Inferior parietal cortex (tissue), 1 donor: Measurements from ENCODE around the gene RAB5A.
"Not testable (repeated sequence)": the region's sequence is repeated elsewhere in the genome, so short reads cannot be mapped to it uniquely, and the experiment has no call there.

Experiments
- DNase-seq: peaks from one replicate; pipeline ENCODE4 v3.0.0-alpha.2; 2016; ENCODE audit errors: extremely low spot score

The RAB5A gene

GRCh38 chr3:19946832-19947548 lies at the start of gene RAB5A:
RAB5A (plus strand) TSS chr3:19947097; CDS start chr3:19950899, 3,802 bp downstream.
- peak; percentile 96 for DNase-seq

- no peak for DNase-seq
Observed at GRCh38 chr3:19898721-19899120, 48.2 kb upstream of the RAB5A start.

GRCh38 chr3:19899264-19899663 lies 47.6 kb upstream of the RAB5A start:
- DNase-seq, result no peak

GRCh38 chr3:19899833-19900232 lies 47.1 kb upstream of the RAB5A start:
- not testable (repeated sequence) for DNase-seq

- DNase-seq, result no peak
Observed at GRCh38 chr3:19901337-19901736, 45.6 kb upstream of the RAB5A start.

- no peak for DNase-seq
Observed at GRCh38 chr3:19901918-19902317, 45.0 kb upstream of the RAB5A start.

- no peak for DNase-seq
Observed at GRCh38 chr3:19903649-19904048, 43.2 kb upstream of the RAB5A start.

GRCh38 chr3:19907523-19907922 lies 39.4 kb upstream of the RAB5A start:
- no peak for DNase-seq

- no peak for DNase-seq
Observed at GRCh38 chr3:19911452-19911851, 35.4 kb upstream of the RAB5A start.

GRCh38 chr3:19917167-19917566 lies 29.7 kb upstream of the RAB5A start:
- DNase-seq, result no peak

- no peak for DNase-seq
Observed at GRCh38 chr3:19920401-19921080, 26.4 kb upstream of the RAB5A start.

- peak; percentile 17 for DNase-seq
Observed at GRCh38 chr3:19931180-19931692, 15.7 kb upstream of the RAB5A start.

- no peak for DNase-seq
Observed at GRCh38 chr3:19931767-19932188, 15.1 kb upstream of the RAB5A start.

- DNase-seq, result no peak
Observed at GRCh38 chr3:19932422-19932821, 14.5 kb upstream of the RAB5A start.

- DNase-seq, result no peak
Observed at GRCh38 chr3:19934098-19934566, 12.8 kb upstream of the RAB5A start, which contains the start of gene EFHB. EFHB (minus strand) TSS chr3:19934217; CDS start chr3:19934018, 199 bp downstream.

- no peak for DNase-seq
Observed at GRCh38 chr3:19937459-19938294, 9.2 kb upstream of the RAB5A start.

GRCh38 chr3:19938295-19938627 lies 8.6 kb upstream of the RAB5A start:
- no peak for DNase-seq

GRCh38 chr3:19940643-19941042 lies 6.3 kb upstream of the RAB5A start:
- no peak for DNase-seq

- DNase-seq, result no peak
Observed at GRCh38 chr3:19945534-19945933, 1.4 kb upstream of the RAB5A start.

GRCh38 chr3:19945969-19946831 lies 697 bp upstream of the RAB5A start:
- DNase-seq, result peak; percentile 43
